HG03558 (cell line): ENCODE measurements around the gene PHC3.
"Not testable (repeated sequence)": the region's sequence is repeated elsewhere in the genome, so short reads cannot be mapped to it uniquely, and the experiment has no call there.

Experiments
- ATAC-seq: cut with Tn5 transposase; IDR thresholded peaks from one replicate; pipeline ENCODE4 v1.9.1; 2021; ENCODE audit warnings: moderate number of reproducible peaks; ENCODE audit not compliant: unreplicated experiment; ENCODE audit errors: extremely low read depth

The PHC3 gene

GRCh38 chr3:170196833-170197232 is 15.3 kb upstream of the PHC3 start:
- ATAC-seq: no peak

- ATAC-seq: not testable (repeated sequence)
Observed at GRCh38 chr3:170195759-170196158, 14.2 kb upstream of the PHC3 start.

- no peak for ATAC-seq
Observed at GRCh38 chr3:170189398-170190256, 8.1 kb upstream of the PHC3 start.

GRCh38 chr3:170180079-170180907 is 1.2 kb downstream of the PHC3 start:
- ATAC-seq: peak; percentile 16

- no peak for ATAC-seq
Observed at GRCh38 chr3:170179432-170179831, 2.1 kb downstream of the PHC3 start.

- no peak for ATAC-seq
Observed at GRCh38 chr3:170178651-170179050, 2.9 kb downstream of the PHC3 start.

GRCh38 chr3:170171563-170171962 is 10.0 kb downstream of the PHC3 start:
- peak; percentile 83 for ATAC-seq

GRCh38 chr3:170164717-170165116 is 16.8 kb downstream of the PHC3 start:
- ATAC-seq: no peak

- ATAC-seq: no peak
Observed at GRCh38 chr3:170163956-170164645, 17.4 kb downstream of the PHC3 start.

GRCh38 chr3:170162630-170163029 is 18.9 kb downstream of the PHC3 start:
- ATAC-seq: no peak

- no peak for ATAC-seq
Observed at GRCh38 chr3:170162052-170162451, 19.5 kb downstream of the PHC3 start.

- no peak for ATAC-seq
Observed at GRCh38 chr3:170159933-170160332, 21.6 kb downstream of the PHC3 start.

- no peak for ATAC-seq
Observed at GRCh38 chr3:170159459-170159858, 22.1 kb downstream of the PHC3 start.

GRCh38 chr3:170155604-170156003 is 25.9 kb downstream of the PHC3 start:
- ATAC-seq: no peak

- ATAC-seq: peak; percentile 72
Observed at GRCh38 chr3:170154569-170155143, 26.9 kb downstream of the PHC3 start.

GRCh38 chr3:170154084-170154483 is 27.4 kb downstream of the PHC3 start:
- peak; percentile 6 for ATAC-seq

- ATAC-seq: no peak
Observed at GRCh38 chr3:170151536-170151935, 30.0 kb downstream of the PHC3 start.

GRCh38 chr3:170149016-170149415 is 32.5 kb downstream of the PHC3 start:
- ATAC-seq: no peak

- ATAC-seq: no peak
Observed at GRCh38 chr3:170145278-170145677, 36.3 kb downstream of the PHC3 start.

- peak; percentile 92 for ATAC-seq
Observed at GRCh38 chr3:170144437-170144843, 37.1 kb downstream of the PHC3 start.
